GM19452 (cell line): ENCODE results near the gene TAF7.
"Not testable (repeated sequence)": the region's sequence is repeated elsewhere in the genome, so short reads cannot be mapped to it uniquely, and the experiment has no call there.

Source experiments
- ATAC-seq: cut with Tn5 transposase; IDR thresholded peaks from one replicate; pipeline ENCODE4 v1.9.1; 2021; ENCODE audit not compliant: unreplicated experiment

TAF7 gene

GRCh38 chr5:141320225-141321169, at the start of gene TAF7:
TSS of gene TAF7 (minus strand) at chr5:141320784. CDS start at chr5:141320044, 740 bp downstream.
- ATAC-seq, result peak; percentile 95

GRCh38 chr5:141366016-141366896, 45.7 kb upstream of the TAF7 start:
- no peak for ATAC-seq

- no peak for ATAC-seq
These were observed 43.5 kb upstream of the TAF7 start, which contains the start of gene PCDHGA5 for GRCh38 chr5:141363952-141364660. TSS of gene PCDHGA5 (plus strand) at chr5:141364162. CDS start at chr5:141364331, 169 bp downstream.

- no peak for ATAC-seq
These were observed 42.1 kb upstream of the TAF7 start for GRCh38 chr5:141362719-141363118.

GRCh38 chr5:141360685-141361084, 40.1 kb upstream of the TAF7 start:
- ATAC-seq, result no peak

GRCh38 chr5:141359790-141360426, 39.3 kb upstream of the TAF7 start, which contains the start of gene PCDHGB2:
TSS of gene PCDHGB2 (plus strand) at chr5:141359994. CDS start at chr5:141360136, 142 bp downstream.
- peak; percentile 70 for ATAC-seq

- no peak for ATAC-seq
These were observed 36.4 kb upstream of the TAF7 start for GRCh38 chr5:141356950-141357349.

- ATAC-seq, result no peak
These were observed 35.5 kb upstream of the TAF7 start for GRCh38 chr5:141356133-141356532.

- ATAC-seq, result no peak
These were observed 35.1 kb upstream of the TAF7 start for GRCh38 chr5:141355641-141356040.

GRCh38 chr5:141354900-141355469, 34.4 kb upstream of the TAF7 start, which contains the start of gene PCDHGA4:
TSS of gene PCDHGA4 (plus strand) at chr5:141355021. CDS start at chr5:141355108, 87 bp downstream.
- ATAC-seq, result no peak

- no peak for ATAC-seq
These were observed 31.0 kb upstream of the TAF7 start for GRCh38 chr5:141351591-141351990.

GRCh38 chr5:141349917-141350619, 29.5 kb upstream of the TAF7 start, which contains the start of gene PCDHGB1:
TSS of gene PCDHGB1 (plus strand) at chr5:141350099. CDS start at chr5:141350261, 162 bp downstream.
- ATAC-seq, result no peak

GRCh38 chr5:141346017-141346416, 25.4 kb upstream of the TAF7 start:
- not testable (repeated sequence) for ATAC-seq

- no peak for ATAC-seq
These were observed 24.7 kb upstream of the TAF7 start for GRCh38 chr5:141345327-141345726.

- no peak for ATAC-seq
These were observed 23.4 kb upstream of the TAF7 start for GRCh38 chr5:141343953-141344463.

- ATAC-seq, result no peak
These were observed 22.8 kb upstream of the TAF7 start, which contains the start of gene PCDHGA3 for GRCh38 chr5:141343242-141343952. TSS of gene PCDHGA3 (plus strand) at chr5:141343829. CDS start at chr5:141344034, 205 bp downstream.

- no peak for ATAC-seq
These were observed 22.2 kb upstream of the TAF7 start for GRCh38 chr5:141342773-141343172.

GRCh38 chr5:141340781-141341354, 20.3 kb upstream of the TAF7 start:
- ATAC-seq, result not testable (repeated sequence)
